GM12878 (cell line): Measurements from ENCODE around the gene STRBP. TPM values are rescaled to one million over a fixed set of nuclear protein-coding genes. Genes with fewer than 3 reads are reported as not detected.

Experiments
- ATAC-seq: fragments of 200-7000 bp; cut with Tn5 transposase; 3 replicates; pipeline ENCODE4 v1.9.1; 2020; ENCODE audit warnings: mild to moderate bottlenecking, moderate library complexity
- BruUV-seq: library from RNA; stranded (reverse); fragments of 400-500 nt; replicated peaks from 2 replicates; lab custom pipeline; 2021; lab: Mats Ljungman, UMichigan
- CTCF ChIA-PET: fragments of 300-600 bp; sonication (Branson Sonifier 250); formaldehyde crosslinking; extraction: SDS; loops from one replicate; lab custom pipeline; 2021; ENCODE audit warnings: inconsistent platforms; lab: Yijun Ruan, JAX
- POLR2A ChIA-PET: fragments of 350-600 bp; formaldehyde crosslinking; extraction: SDS; loops from one replicate; lab custom pipeline; 2021; ENCODE audit warnings: inconsistent platforms; lab: Charles Lee
- RAD21 ChIA-PET: fragments of 300-600 bp; sonication (Branson Sonifier 250); formaldehyde crosslinking; loops from one replicate; lab custom pipeline; 2023; ENCODE audit warnings: antibody characterized with exemption; ENCODE audit not compliant: unreplicated experiment; lab: Charles Lee
- SMC1A ChIA-PET: fragments of 300-600 bp; sonication (Branson Sonifier 250); formaldehyde crosslinking; loops from one replicate; lab custom pipeline; 2023; ENCODE audit not compliant: unreplicated experiment, uncharacterized antibody; lab: Charles Lee
- DNase-seq: peaks from one replicate; pipeline ENCODE4 v3.0.0-alpha.2; 2011; ENCODE audit warnings: low read depth, low spot score
- FAIRE-seq: peaks from 3 replicates; lab custom pipeline; 2011; peaks lifted over from hg19 to GRCh38; lab: Jason Lieb, UNC
- H2AFZ ChIP-seq: 2 replicates; pipeline ENCODE4 v1.6.0; 2011; ENCODE audit warnings: low read depth, low read length, control low read depth; ENCODE audit not compliant: control insufficient read depth
- H3K27ac ChIP-seq: 2 replicates; pipeline ENCODE4 v1.5.1; 2011; ENCODE audit warnings: control low read depth; ENCODE audit not compliant: control insufficient read depth, insufficient read depth
- H3K27me3 ChIP-seq, 2 experiments: replicated peaks in 1 of 2; 2 replicates each; pipeline versions ENCODE4 v1.6.0 to v1.6.1; 2011; ENCODE audit warnings: low read length in 1 of 2; ENCODE audit not compliant: control insufficient read depth in 2 of 2, insufficient read depth in 2 of 2
- H3K36me3 ChIP-seq, 2 experiments: 2 replicates each; pipeline ENCODE4 v1.5.1; 2011; ENCODE audit warnings: low read length in 1 of 2; ENCODE audit not compliant: control insufficient read depth in 2 of 2, insufficient read depth in 2 of 2
- H3K4me1 ChIP-seq: 2 replicates; pipeline ENCODE4 v1.6.1; 2011; ENCODE audit warnings: mild to moderate bottlenecking, low read length, moderate library complexity, mixed read lengths; ENCODE audit not compliant: control insufficient read depth, insufficient read depth
- H3K4me2 ChIP-seq: 2 replicates; pipeline ENCODE4 v1.6.0; 2011; ENCODE audit warnings: control low read depth; ENCODE audit not compliant: control insufficient read depth, insufficient read depth
- H3K4me3 ChIP-seq: fragments of 200-600 bp; sonication (generic); 2 replicates; pipeline ENCODE4 v1.5.1; 2016
- H3K79me2 ChIP-seq: 2 replicates; pipeline ENCODE4 v1.6.0; 2011; ENCODE audit warnings: low read length; ENCODE audit not compliant: control insufficient read depth, insufficient read depth
- H3K9ac ChIP-seq: 2 replicates; pipeline ENCODE4 v1.8.0; 2011; ENCODE audit warnings: low read length, control low read depth, mixed read lengths; ENCODE audit not compliant: control insufficient read depth, insufficient read depth
- H3K9me3 ChIP-seq: replicated peaks from 3 replicates; pipeline ENCODE4 v1.5.1; 2011; ENCODE audit warnings: mild to moderate bottlenecking, low read length; ENCODE audit not compliant: control insufficient read depth, insufficient read depth
- H4K20me1 ChIP-seq: 2 replicates; pipeline ENCODE4 v1.6.0; 2011; ENCODE audit not compliant: control insufficient read depth, insufficient read depth
- E2F4 ChIP-seq: IDR thresholded peaks from 2 replicates; pipeline ENCODE4 v1.6.1; 2012; ENCODE audit warnings: low read depth, low read length, improper control_type of control experiment
- FOS ChIP-seq: IDR thresholded peaks from 3 replicates; pipeline ENCODE4 v1.6.1; 2011; ENCODE audit warnings: borderline replicate concordance; ENCODE audit not compliant: insufficient read length; ENCODE audit errors: extremely low read depth
- FOXK2 ChIP-seq: fragments of 450-650 bp; IDR thresholded peaks from 2 replicates; pipeline ENCODE4 v1.6.1; 2017; ENCODE audit warnings: mild to moderate bottlenecking, moderate library complexity
- IRF4 ChIP-seq: IDR thresholded peaks from 2 replicates; pipeline ENCODE4 v1.6.1; 2011; ENCODE audit warnings: low read depth, low read length
- KLF5 ChIP-seq: fragments of 450-650 bp; IDR thresholded peaks from 2 replicates; pipeline ENCODE4 v1.6.1; 2014; ENCODE audit warnings: mild to moderate bottlenecking; ENCODE audit not compliant: partially characterized antibody
- LARP7 ChIP-seq: fragments of 450-650 bp; IDR thresholded peaks from 2 replicates; pipeline ENCODE4 v1.6.1; 2017; ENCODE audit warnings: mild to moderate bottlenecking
- MEF2A ChIP-seq: IDR thresholded peaks from 2 replicates; pipeline ENCODE4 v1.6.1; 2011; ENCODE audit warnings: low read depth, mild to moderate bottlenecking, low read length, moderate library complexity; ENCODE audit not compliant: insufficient read depth
- REST ChIP-seq: IDR thresholded peaks from 2 replicates; pipeline ENCODE4 v1.6.1; 2012; ENCODE audit warnings: mild to moderate bottlenecking, low read depth, low read length
- STAT1 ChIP-seq: fragments of 450-650 bp; conservative IDR thresholded peaks from 2 replicates; pipeline ENCODE4 v1.6.1; 2014; ENCODE audit warnings: antibody characterized with exemption, mild to moderate bottlenecking
- ZNF217 ChIP-seq: fragments of 450-650 bp; IDR thresholded peaks from 2 replicates; pipeline ENCODE4 v1.6.1; 2017; ENCODE audit warnings: antibody characterized with exemption, mild to moderate bottlenecking
- WGBS: methylation state at CpG from one replicate; pipeline ENCODE4 v1.1.6; 2016; ENCODE audit warnings: low lambda C conversion rate; ENCODE audit not compliant: insufficient replicate concordance, insufficient coverage; ENCODE audit errors: missing lambda C conversion rate; 5-methylcytosine and 5-hydroxymethylcytosine counted together
- in situ Hi-C: fragments of 300-500 bp; cut with MboI; formaldehyde crosslinking; loops from 9 replicates; pipeline ENCODE4 v1.14.3; 2018; ENCODE audit warnings: mixed read lengths
- intact Hi-C: fragments of 100-400 bp; cut with micrococcal nuclease; formaldehyde crosslinking; loops from one replicate; pipeline ENCODE4 v1.14.2; 2022; ENCODE audit not compliant: unreplicated experiment
- polyA plus RNA-seq, 11 experiments: library from polyadenylated mRNA; depleted of rRNA in 4 of 11; unstranded in 6 of 11; stranded (reverse) in 5 of 11; fragments of >200 nt; fragmentation: Nextera tagmentation in 4 of 11; fragmentation: Illumina TruSeq in 1 of 11; extraction: Ambion mirVana in 4 of 11; extraction: Trizol in 1 of 11; gene quantifications; 1 replicate in 1 of 11; 2 replicates in 10 of 11; pipeline versions ENCODE4 v1.2.1 to v1.2.3, GENCODE V29; 2011 to 2016; ENCODE audit warnings: inconsistent platforms in 2 of 11, missing spikeins in 2 of 11, low read depth in 1 of 11
- total RNA-seq, 4 experiments: library from RNA; depleted of rRNA in 3 of 4; stranded (reverse); fragments of >200 nt in 3 of 4; fragmentation: Illumina TruSeq in 1 of 4; extraction: Trizol in 1 of 4; gene quantifications; 2 replicates each; pipeline versions ENCODE4 v1.2.1 to v1.2.3, GENCODE V29; 2013 to 2021

STRBP gene
- total and polyA plus RNA-seq, 10 of the 15 experiments (the other 5 are each of a cell fraction or from before 2014, with no cell fraction given), result 31.0 to 96.8 (median 71.4) TPM

DNA sequence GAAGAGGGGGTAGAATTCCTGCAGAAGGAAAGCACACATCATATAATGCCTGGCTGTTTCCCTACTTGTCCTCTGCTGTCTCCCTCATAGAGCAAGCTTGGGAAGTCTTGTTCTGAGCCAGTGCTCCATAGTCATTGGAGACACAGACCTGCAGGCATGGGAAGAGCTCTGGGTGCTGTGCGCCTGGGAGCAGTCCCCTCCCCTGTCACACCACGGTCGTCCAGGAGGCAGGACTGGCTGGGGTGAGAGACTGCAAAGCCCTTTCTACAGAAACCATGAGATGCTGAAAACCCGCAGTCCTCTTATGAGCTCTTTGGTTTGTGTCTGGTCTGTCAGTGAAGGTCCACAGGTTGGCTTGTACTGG lies 170.3 kb downstream of the STRBP start:
- intact Hi-C loops (no loop called here), in situ Hi-C loops (no loop called here)
- ChIA-PET SMC1A (interaction anchor here (1.2 to 1.5 kb wide), 2 partner anchors 10 to 127 kb away, joined by 3 to 4 read pairs; no protein-coding TSS in a partner anchor), CTCF (no interaction called here), POLR2A (no interaction called here), RAD21 (no interaction called here)
- TF ChIP-seq FOXK2, result no peak
- no peak for TF ChIP-seq E2F4
- no peak for TF ChIP-seq STAT1
- TF ChIP-seq ZNF217, result no peak
- TF ChIP-seq KLF5, result no peak
- no peak for TF ChIP-seq REST
- no peak for TF ChIP-seq MEF2A
- TF ChIP-seq FOS, result no peak
- no peak for TF ChIP-seq LARP7
- no peak for TF ChIP-seq IRF4
- peaks cover 8% of the 10 kb centered on the region for H3K4me1 ChIP-seq
- no peaks in the 10 kb centered on the region for H3K9me3 ChIP-seq
- FAIRE-seq, result no peak
- BruUV-seq, result no TSS peak
- WGBS, result 96% methylated on average over 4 of the region's 4 CpGs
- no peak overlapping the region for H3K4me3 ChIP-seq
- no peak for ATAC-seq
- no peak for DNase-seq
- H2AFZ ChIP-seq, result no peak overlapping the region
- H3K9ac ChIP-seq, result no peak overlapping the region
- no peaks in the 10 kb centered on the region for H3K27me3 ChIP-seq
- H3K79me2 ChIP-seq, result no peaks in the 10 kb centered on the region; the same call in 1 of the 2 replicates
- peaks cover 5 to 30% of the 10 kb centered on the region in 2 experiments for H3K36me3 ChIP-seq
- H3K27ac ChIP-seq, result no peak overlapping the region
- no peaks in the 10 kb centered on the region for H4K20me1 ChIP-seq
- no peak overlapping the region for H3K4me2 ChIP-seq
